Endothelial cell of umbilical vein (primary cell): ENCODE results near the gene BPIFA1. TPM values are rescaled to one million over a fixed set of nuclear protein-coding genes. Genes with fewer than 3 reads are reported as not detected.

Source experiments
- BruUV-seq: library from RNA; stranded (reverse); fragments of 400-500 nt; replicated peaks from 2 replicates; lab custom pipeline; 2021; lab: Mats Ljungman, UMichigan
- CTCF ChIA-PET: fragments of 300-600, 350-600 bp; sonication (Branson Sonifier 250); formaldehyde crosslinking; loops from one replicate; lab custom pipeline; 2021; ENCODE audit warnings: antibody characterized with exemption, inconsistent platforms; lab: Charles Lee
- POLR2A ChIA-PET: fragments of 300-600, 350-600 bp; sonication (Branson Sonifier 250); formaldehyde crosslinking; loops from one replicate; lab custom pipeline; 2021; ENCODE audit warnings: antibody characterized with exemption, inconsistent platforms; lab: Charles Lee
- DNase-seq: peaks from one replicate; pipeline ENCODE4 v3.0.0-alpha.2; 2011; ENCODE audit warnings: low read depth, low spot score
- FAIRE-seq: peaks from 2 replicates; lab custom pipeline; 2011; peaks lifted over from hg19 to GRCh38; lab: Jason Lieb, UNC
- H2AFZ ChIP-seq: 2 replicates; pipeline ENCODE4 v1.6.0; 2012; ENCODE audit warnings: low read depth, low read length, control low read depth, inconsistent platforms
- H3K27ac ChIP-seq: 2 replicates; pipeline ENCODE4 v1.5.1; 2011; ENCODE audit warnings: low read depth, mild to moderate bottlenecking, control low read depth, low read length, moderate library complexity; ENCODE audit not compliant: insufficient read depth
- H3K27me3 ChIP-seq, 2 experiments: 2 replicates each; pipeline versions ENCODE4 v1.6.0 to v1.6.1; 2011; ENCODE audit warnings: low read length in 2 of 2, mixed read lengths in 1 of 2; ENCODE audit not compliant: control insufficient read depth in 2 of 2, insufficient read depth in 2 of 2
- H3K36me3 ChIP-seq, 2 experiments: 2 replicates in 1 of 2; 3 replicates in 1 of 2; pipeline ENCODE4 v1.5.1; 2011; ENCODE audit warnings: low read length in 2 of 2, mild to moderate bottlenecking in 1 of 2, moderate library complexity in 1 of 2; ENCODE audit not compliant: control insufficient read depth in 2 of 2, insufficient read depth in 2 of 2; ENCODE audit errors: extremely low read depth in 1 of 2
- H3K4me1 ChIP-seq: 3 replicates; pipeline ENCODE4 v1.5.1; 2011; ENCODE audit warnings: mild to moderate bottlenecking, low read length; ENCODE audit not compliant: control insufficient read depth, insufficient read depth; ENCODE audit errors: extremely low read depth
- H3K4me2 ChIP-seq: 2 replicates; pipeline ENCODE4 v1.6.1; 2011; ENCODE audit warnings: low read length, control low read depth, mixed read lengths; ENCODE audit not compliant: insufficient read depth
- H3K4me3 ChIP-seq, 3 experiments: fragments of 200-600 bp in 1 of 3; sonication (generic), shearing (Covaris generic) in 1 of 3; replicated peaks in 1 of 3; 2 replicates each; pipeline ENCODE4 v1.5.1; 2011 to 2016; ENCODE audit warnings: control low read depth in 3 of 3, low read length in 3 of 3, mild to moderate bottlenecking in 2 of 3, inconsistent platforms in 1 of 3, low read depth in 1 of 3, moderate library complexity in 1 of 3; ENCODE audit not compliant: insufficient read depth in 1 of 3
- H3K79me2 ChIP-seq: 2 replicates; pipeline ENCODE4 v1.6.0; 2012; ENCODE audit warnings: low read length, inconsistent platforms; ENCODE audit not compliant: control insufficient read depth, insufficient read depth
- H3K9ac ChIP-seq: replicated peaks from 2 replicates; pipeline ENCODE3; 2011; ENCODE audit warnings: low read length, control low read depth; ENCODE audit not compliant: insufficient read depth; ENCODE audit errors: extremely low read depth
- H3K9me1 ChIP-seq: replicated peaks from 3 replicates; pipeline ENCODE4 v1.6.0; 2011; ENCODE audit warnings: mild to moderate bottlenecking, low read length; ENCODE audit not compliant: control insufficient read depth, insufficient read depth; ENCODE audit errors: extremely low read depth
- H3K9me3 ChIP-seq: replicated peaks from 2 replicates; pipeline ENCODE4 v1.5.1; 2012; ENCODE audit warnings: low read length, inconsistent platforms; ENCODE audit not compliant: control insufficient read depth, insufficient read depth
- H4K20me1 ChIP-seq: replicated peaks from 2 replicates; pipeline ENCODE3; 2011; ENCODE audit warnings: mild to moderate bottlenecking, low read length; ENCODE audit not compliant: control insufficient read depth, insufficient read depth; ENCODE audit errors: extremely low read depth
- CTCF ChIP-seq, 2 donors: IDR thresholded peaks; 1 replicate in 1 of 2; 2 replicates in 1 of 2; pipeline ENCODE4 v1.5.1; 2011; ENCODE audit warnings: low read length in 2 of 2, mild to moderate bottlenecking in 2 of 2, moderate library complexity in 2 of 2, control low read depth in 1 of 2, inconsistent platforms in 1 of 2, low read depth in 1 of 2; ENCODE audit not compliant: insufficient read depth in 1 of 2; ENCODE audit errors: extremely low read depth in 1 of 2
- GATA2 ChIP-seq: IDR thresholded peaks from 2 replicates; pipeline ENCODE4 v1.7.0; 2011; ENCODE audit warnings: low read depth, mild to moderate bottlenecking, moderate library complexity, mixed read lengths, low read length; ENCODE audit not compliant: insufficient read length, insufficient read depth
- JUN ChIP-seq: IDR thresholded peaks from 2 replicates; pipeline ENCODE4 v1.6.1; 2011; ENCODE audit warnings: borderline replicate concordance, low read depth; ENCODE audit not compliant: insufficient read length, insufficient read depth
- MAX ChIP-seq: IDR thresholded peaks from 2 replicates; pipeline ENCODE4 v1.6.1; 2011; ENCODE audit not compliant: insufficient read depth, insufficient read length
- POLR2A ChIP-seq: IDR thresholded peaks from 2 replicates; pipeline ENCODE4 v1.6.1; 2012; ENCODE audit warnings: low read depth, mild to moderate bottlenecking, control low read depth, low read length
- POLR2AphosphoS5 ChIP-seq: IDR thresholded peaks from 2 replicates; pipeline ENCODE4 v1.6.1; 2012; ENCODE audit warnings: low read depth, mild to moderate bottlenecking, control low read depth, low read length, moderate library complexity; ENCODE audit not compliant: insufficient read depth
- dilution Hi-C: fragments of 300-500 bp; cut with MboI; formaldehyde crosslinking; loops from one replicate; pipeline ENCODE4 v1.15.0; 2019; ENCODE audit warnings: low sequenced_read_pairs; ENCODE audit not compliant: extremely low pct_ligation_motif_present
- intact Hi-C: fragments of 100-400 bp; cut with micrococcal nuclease; formaldehyde crosslinking; loops from one replicate; pipeline ENCODE4 v1.10.0; 2022
- polyA plus RNA-seq, 4 experiments: library from polyadenylated mRNA; depleted of rRNA in 3 of 4; stranded (reverse) in 3 of 4; unstranded in 1 of 4; fragments of >200 nt; gene quantifications; 2 replicates each; pipeline versions ENCODE4 v1.2.1 to v1.2.3, GENCODE V29; 2011 to 2012; ENCODE audit warnings: missing spikeins in 1 of 4
- total RNA-seq: library from RNA; stranded (reverse); gene quantifications from 2 replicates; pipeline ENCODE4 v1.2.3, GENCODE V29; 2021

BPIFA1 gene
- total and polyA plus RNA-seq, 2 donors (not counting 3 experiments of a cell fraction or from before 2014, with no cell fraction given) = not detected

GRCh38 chr20:33278700-33279099 lies 42.9 kb downstream of the BPIFA1 start:
- TF ChIP-seq MAX (no peak), GATA2 (no peak), JUN (no peak), CTCF (IDR thresholded peaks at IDR 0.05; ENCODE audit: extremely low read depth in 1 of 2, insufficient read depth in 1 of 2, low read depth in 1 of 2, low read length in 2 of 2) (no peak), POLR2AphosphoS5 (no peak), POLR2A (no peak)
- intact Hi-C loops (no loop called here), dilution Hi-C loops (no loop called here)
- Histone ChIP-seq H3K27me3 (peaks cover 0 to 8% of the 10 kb centered on the region in 2 experiments), H3K9ac (no peak overlapping the region), H3K9me3 (no peaks in the 10 kb centered on the region), H3K9me1 (no peaks in the 10 kb centered on the region), H3K4me2 (no peak overlapping the region), H3K27ac (no peak overlapping the region), H3K4me1 (no peaks in the 10 kb centered on the region), H3K79me2 (no peaks in the 10 kb centered on the region), H3K36me3 (no peaks in the 10 kb centered on the region), H3K4me3 (no peak overlapping the region), H4K20me1 (no peaks in the 10 kb centered on the region), H2AFZ (no peak overlapping the region)
- ChIA-PET CTCF (no interaction called here), POLR2A (no interaction called here)
- no peak for DNase-seq
- no TSS peak for BruUV-seq
- no peak for FAIRE-seq
